Measurements from ENCODE around the gene CREB5. TPM values are rescaled to one million over a fixed set of nuclear protein-coding genes. Genes with fewer than 3 reads are reported as not detected.

The CREB5 gene
- polyA plus RNA-seq, 1 donor from 2014 or later: 3.7 TPM

DNA sequence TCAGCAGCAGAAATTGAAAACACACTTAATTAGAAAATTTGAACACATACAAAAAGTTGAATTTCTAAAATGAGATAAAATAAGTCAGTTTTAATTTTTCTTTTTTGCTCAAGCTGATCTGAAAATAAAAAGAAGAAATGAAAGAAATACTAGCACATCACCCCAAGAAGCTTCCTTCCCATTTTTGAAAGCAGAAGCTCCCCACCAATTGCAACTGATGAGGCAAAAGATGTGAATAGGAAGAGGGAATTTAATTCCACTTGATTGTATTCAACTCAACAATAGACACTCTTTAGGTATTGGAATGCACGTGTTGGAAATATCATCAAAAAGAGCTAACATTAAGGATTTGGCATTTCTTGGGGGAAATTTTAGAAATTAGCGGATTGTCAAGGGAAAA is 370.0 kb downstream of the CREB5 start:
- Histone ChIP-seq H3K4me2 (ENCODE audit: low read length) (no peak overlapping the region), H3K4me3 (ENCODE audit: low read length) (no peak overlapping the region), H3K9ac (ENCODE audit: low read length) (no peak overlapping the region), H3K9me3 (ENCODE audit: low read length) (no peaks in the 10 kb centered on the region), H3K79me2 (replicated peaks; ENCODE audit: insufficient read depth, low read length) (no peaks in the 10 kb centered on the region), H3F3A (ENCODE audit: insufficient read depth, low read length, poor library complexity, severe bottlenecking) (no peaks in the 10 kb centered on the region), H3K27me3 (ENCODE audit: insufficient read depth, low read depth, low read length) (no peaks in the 10 kb centered on the region), H2AFZ (ENCODE audit: low read depth, low read length) (no peak overlapping the region), H3K9me2 (ENCODE audit: insufficient read depth, low read length) (no peaks in the 10 kb centered on the region), H4K20me1 (ENCODE audit: insufficient read depth) (no peaks in the 10 kb centered on the region), H3K36me3 (ENCODE audit: insufficient read depth, low read length) (no peaks in the 10 kb centered on the region), H3K27ac (ENCODE audit: low read length) (no peak overlapping the region)
- TF ChIP-seq, protein P1, sequence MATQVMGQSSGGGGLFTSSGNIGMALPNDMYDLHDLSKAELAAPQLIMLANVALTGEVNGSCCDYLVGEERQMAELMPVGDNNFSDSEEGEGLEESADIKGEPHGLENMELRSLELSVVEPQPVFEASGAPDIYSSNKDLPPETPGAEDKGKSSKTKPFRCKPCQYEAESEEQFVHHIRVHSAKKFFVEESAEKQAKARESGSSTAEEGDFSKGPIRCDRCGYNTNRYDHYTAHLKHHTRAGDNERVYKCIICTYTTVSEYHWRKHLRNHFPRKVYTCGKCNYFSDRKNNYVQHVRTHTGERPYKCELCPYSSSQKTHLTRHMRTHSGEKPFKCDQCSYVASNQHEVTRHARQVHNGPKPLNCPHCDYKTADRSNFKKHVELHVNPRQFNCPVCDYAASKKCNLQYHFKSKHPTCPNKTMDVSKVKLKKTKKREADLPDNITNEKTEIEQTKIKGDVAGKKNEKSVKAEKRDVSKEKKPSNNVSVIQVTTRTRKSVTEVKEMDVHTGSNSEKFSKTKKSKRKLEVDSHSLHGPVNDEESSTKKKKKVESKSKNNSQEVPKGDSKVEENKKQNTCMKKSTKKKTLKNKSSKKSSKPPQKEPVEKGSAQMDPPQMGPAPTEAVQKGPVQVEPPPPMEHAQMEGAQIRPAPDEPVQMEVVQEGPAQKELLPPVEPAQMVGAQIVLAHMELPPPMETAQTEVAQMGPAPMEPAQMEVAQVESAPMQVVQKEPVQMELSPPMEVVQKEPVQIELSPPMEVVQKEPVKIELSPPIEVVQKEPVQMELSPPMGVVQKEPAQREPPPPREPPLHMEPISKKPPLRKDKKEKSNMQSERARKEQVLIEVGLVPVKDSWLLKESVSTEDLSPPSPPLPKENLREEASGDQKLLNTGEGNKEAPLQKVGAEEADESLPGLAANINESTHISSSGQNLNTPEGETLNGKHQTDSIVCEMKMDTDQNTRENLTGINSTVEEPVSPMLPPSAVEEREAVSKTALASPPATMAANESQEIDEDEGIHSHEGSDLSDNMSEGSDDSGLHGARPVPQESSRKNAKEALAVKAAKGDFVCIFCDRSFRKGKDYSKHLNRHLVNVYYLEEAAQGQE (IDR thresholded peaks at IDR 0.05; ENCODE audit: borderline replicate concordance): no peak
- TF ChIP-seq, protein P2, sequence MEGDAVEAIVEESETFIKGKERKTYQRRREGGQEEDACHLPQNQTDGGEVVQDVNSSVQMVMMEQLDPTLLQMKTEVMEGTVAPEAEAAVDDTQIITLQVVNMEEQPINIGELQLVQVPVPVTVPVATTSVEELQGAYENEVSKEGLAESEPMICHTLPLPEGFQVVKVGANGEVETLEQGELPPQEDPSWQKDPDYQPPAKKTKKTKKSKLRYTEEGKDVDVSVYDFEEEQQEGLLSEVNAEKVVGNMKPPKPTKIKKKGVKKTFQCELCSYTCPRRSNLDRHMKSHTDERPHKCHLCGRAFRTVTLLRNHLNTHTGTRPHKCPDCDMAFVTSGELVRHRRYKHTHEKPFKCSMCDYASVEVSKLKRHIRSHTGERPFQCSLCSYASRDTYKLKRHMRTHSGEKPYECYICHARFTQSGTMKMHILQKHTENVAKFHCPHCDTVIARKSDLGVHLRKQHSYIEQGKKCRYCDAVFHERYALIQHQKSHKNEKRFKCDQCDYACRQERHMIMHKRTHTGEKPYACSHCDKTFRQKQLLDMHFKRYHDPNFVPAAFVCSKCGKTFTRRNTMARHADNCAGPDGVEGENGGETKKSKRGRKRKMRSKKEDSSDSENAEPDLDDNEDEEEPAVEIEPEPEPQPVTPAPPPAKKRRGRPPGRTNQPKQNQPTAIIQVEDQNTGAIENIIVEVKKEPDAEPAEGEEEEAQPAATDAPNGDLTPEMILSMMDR (IDR thresholded peaks at IDR 0.05; ENCODE audit: poor library complexity, severe bottlenecking): no peak
- no peak for TF ChIP-seq SMC3 (conservative IDR thresholded peaks at IDR 0.05; ENCODE audit: poor library complexity)
- TF ChIP-seq MXI1 (conservative IDR thresholded peaks at IDR 0.05; ENCODE audit: poor library complexity, severe bottlenecking): no peak
- TF ChIP-seq TAF1 (IDR thresholded peaks at IDR 0.05; ENCODE audit: low read depth): no peak
- no peak for TF ChIP-seq RAD21 (conservative IDR thresholded peaks at IDR 0.05)
- TF ChIP-seq EZH2 (IDR thresholded peaks at IDR 0.05; ENCODE audit: borderline replicate concordance, insufficient read depth, low read length, poor library complexity, severe bottlenecking): no peak

DNA sequence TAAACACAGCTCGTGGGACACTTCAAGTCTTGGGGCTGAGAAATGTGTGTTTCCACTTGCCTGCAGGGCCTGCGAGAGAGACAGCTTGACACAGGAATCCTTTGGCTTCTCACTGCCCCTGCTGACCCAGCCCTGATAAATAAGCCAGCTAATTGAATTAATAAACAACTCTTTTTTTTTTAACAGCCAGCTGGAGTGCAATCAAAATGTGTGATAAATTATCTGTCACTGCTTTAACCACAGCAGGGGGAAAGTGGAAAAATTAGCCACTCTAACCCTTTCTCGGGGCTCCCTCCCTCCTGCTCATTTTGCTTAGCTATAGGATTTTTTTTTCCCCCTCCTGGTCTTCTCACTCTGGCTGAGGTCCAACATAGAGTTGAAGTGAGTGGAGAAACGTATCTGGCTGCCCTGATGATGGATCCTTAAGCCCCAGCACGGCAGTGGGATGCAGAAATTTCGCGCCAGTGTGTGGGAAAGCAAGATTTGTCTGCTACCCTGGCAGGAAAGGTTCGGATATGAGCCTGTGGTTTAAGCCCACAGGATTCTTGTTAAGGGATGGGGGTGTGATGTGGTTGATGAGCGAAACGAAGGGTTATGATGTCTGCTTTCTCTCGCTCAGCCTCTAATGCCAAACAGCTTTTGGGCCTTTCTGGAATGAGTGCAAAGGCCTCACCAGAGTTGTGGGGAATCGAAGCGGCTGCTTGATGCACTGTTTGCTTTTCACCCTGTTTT is 372.0 kb downstream of the CREB5 start:
- Histone ChIP-seq H3K27me3 (ENCODE audit: insufficient read depth, low read depth, low read length) (no peaks in the 10 kb centered on the region), H3K9me3 (ENCODE audit: low read length) (no peaks in the 10 kb centered on the region), H3K36me3 (ENCODE audit: insufficient read depth, low read length) (no peaks in the 10 kb centered on the region), H3K9ac (ENCODE audit: low read length) (no peak overlapping the region), H3K27ac (ENCODE audit: low read length) (no peak overlapping the region), H3K9me2 (ENCODE audit: insufficient read depth, low read length) (no peaks in the 10 kb centered on the region), H3F3A (ENCODE audit: insufficient read depth, low read length, poor library complexity, severe bottlenecking) (no peaks in the 10 kb centered on the region), H2AFZ (ENCODE audit: low read depth, low read length) (no peak overlapping the region), H3K4me3 (ENCODE audit: low read length) (no peak overlapping the region), H3K79me2 (replicated peaks; ENCODE audit: insufficient read depth, low read length) (no peaks in the 10 kb centered on the region), H3K4me2 (ENCODE audit: low read length) (no peak overlapping the region), H4K20me1 (ENCODE audit: insufficient read depth) (no peaks in the 10 kb centered on the region)
- TF ChIP-seq MXI1 (conservative IDR thresholded peaks at IDR 0.05; ENCODE audit: poor library complexity, severe bottlenecking): no peak
- no peak for TF ChIP-seq EZH2 (IDR thresholded peaks at IDR 0.05; ENCODE audit: borderline replicate concordance, insufficient read depth, low read length, poor library complexity, severe bottlenecking)
- TF ChIP-seq EP300 (conservative IDR thresholded peaks at IDR 0.05; ENCODE audit: poor library complexity, severe bottlenecking): no peak
- no peak for TF ChIP-seq RAD21 (conservative IDR thresholded peaks at IDR 0.05)
- TF ChIP-seq SMC3 (conservative IDR thresholded peaks at IDR 0.05; ENCODE audit: poor library complexity): no peak
- TF ChIP-seq, protein P2 (IDR thresholded peaks at IDR 0.05; ENCODE audit: poor library complexity, severe bottlenecking): no peak
- no peak for TF ChIP-seq TAF1 (IDR thresholded peaks at IDR 0.05; ENCODE audit: low read depth)
- TF ChIP-seq POLR2AphosphoS5 (IDR thresholded peaks at IDR 0.05): no peak
- TF ChIP-seq, protein P1 (IDR thresholded peaks at IDR 0.05; ENCODE audit: borderline replicate concordance): no peak
